ENCODE results near the gene SLC16A14.

Gene SLC16A14

DNA sequence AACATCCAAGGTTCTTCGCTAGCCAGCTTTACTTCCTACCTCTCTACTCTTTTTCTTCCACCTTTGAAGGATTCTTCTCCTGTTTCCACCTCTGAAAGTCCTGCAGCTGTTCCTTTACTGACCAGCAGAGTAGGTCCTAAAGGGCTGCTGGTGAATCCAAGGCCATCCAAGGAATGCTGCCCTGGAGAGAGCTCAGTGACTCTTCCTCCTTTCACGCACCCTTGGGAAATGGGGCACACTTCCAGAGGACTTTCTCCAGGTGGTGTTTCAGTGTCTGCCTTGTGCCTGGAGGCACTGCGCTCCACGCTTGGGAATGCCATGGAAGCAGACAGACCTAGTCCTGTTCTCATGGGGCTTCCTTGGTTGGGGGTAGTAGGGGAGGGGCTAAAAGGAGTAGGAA, 45.4 kb downstream of the SLC16A14 start:
- DNase-seq (ENCODE audit: low spot score), result no peak

DNA sequence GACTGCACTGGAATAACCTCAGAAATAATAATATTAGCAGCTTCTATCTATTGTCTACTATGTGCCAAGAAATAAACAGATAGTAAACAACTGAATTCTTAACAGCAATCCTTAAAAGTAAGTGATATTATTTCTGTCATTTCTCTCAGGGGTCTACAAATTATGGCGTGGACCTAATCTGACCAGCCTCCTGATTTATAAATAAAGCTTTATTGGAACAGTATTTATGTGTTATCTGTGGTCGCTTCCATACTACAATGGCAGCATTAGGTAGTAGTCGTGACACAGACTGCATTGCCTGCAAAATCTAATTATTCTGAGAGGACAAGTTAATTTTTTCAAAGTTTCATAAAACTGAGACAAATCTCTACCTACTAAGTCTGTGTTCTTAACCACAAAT, 49.0 kb downstream of the SLC16A14 start:
- DNase-seq (ENCODE audit: low spot score), result no peak

- DNase-seq (ENCODE audit: low spot score), result no peak
Observed at GRCh38 chr2:230018153-230018552, 50.6 kb downstream of the SLC16A14 start.

DNA sequence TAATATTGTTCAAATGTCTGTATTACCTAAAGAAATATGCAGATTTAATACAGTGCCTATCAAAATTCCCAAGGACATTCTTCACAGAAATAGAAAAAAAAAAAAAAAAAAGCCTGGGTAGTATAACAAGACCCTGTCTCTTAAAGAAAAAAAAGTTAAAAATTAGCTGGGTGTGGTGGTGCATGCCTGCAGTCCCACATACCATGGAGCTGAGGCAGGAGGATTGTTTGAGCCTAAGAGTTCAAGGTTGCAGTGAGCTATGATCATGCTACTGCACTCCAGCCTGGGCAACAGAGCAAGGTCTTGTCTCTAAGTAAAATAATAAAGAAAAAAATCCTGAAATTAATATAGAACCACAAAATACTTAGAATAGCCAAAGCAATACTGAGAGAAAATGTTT, 51.9 kb downstream of the SLC16A14 start:
- DNase-seq (ENCODE audit: low spot score), result no peak

DNA sequence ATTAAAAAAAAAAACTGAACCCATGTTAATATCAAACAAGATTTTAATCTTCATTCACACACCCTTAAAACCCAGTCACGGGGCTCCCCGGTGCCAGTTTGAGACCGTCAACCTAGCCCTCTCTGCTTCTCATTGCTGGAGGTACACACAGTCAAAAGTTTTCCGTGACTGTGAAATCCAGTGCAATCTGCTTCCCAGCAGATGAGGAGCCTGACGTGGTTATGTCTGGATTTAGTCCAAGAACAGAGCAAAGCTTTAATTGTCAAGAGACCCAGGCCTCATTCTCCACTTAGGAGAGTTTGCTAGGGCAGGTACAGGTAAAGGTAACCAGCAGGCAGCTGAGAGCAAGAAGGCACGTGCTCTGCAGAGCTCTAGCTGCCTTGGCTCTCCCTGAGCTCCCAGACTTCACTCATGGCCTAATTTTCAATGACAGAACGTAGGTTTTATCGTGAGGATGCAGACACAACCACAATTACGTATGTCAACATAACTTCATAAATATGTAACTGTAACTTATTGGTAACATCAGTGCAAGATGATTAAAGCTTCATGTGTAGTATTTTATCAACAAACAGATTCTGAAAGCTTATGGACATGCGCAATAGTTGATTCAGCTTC, 56.3 kb downstream of the SLC16A14 start:
- no peak for DNase-seq (ENCODE audit: low spot score)

GRCh38 chr2:230011617-230012016, 57.1 kb downstream of the SLC16A14 start:
- no peak for DNase-seq (ENCODE audit: low spot score)

GRCh38 chr2:230010501-230010900, 58.2 kb downstream of the SLC16A14 start:
- DNase-seq (ENCODE audit: low spot score), result no peak

DNA sequence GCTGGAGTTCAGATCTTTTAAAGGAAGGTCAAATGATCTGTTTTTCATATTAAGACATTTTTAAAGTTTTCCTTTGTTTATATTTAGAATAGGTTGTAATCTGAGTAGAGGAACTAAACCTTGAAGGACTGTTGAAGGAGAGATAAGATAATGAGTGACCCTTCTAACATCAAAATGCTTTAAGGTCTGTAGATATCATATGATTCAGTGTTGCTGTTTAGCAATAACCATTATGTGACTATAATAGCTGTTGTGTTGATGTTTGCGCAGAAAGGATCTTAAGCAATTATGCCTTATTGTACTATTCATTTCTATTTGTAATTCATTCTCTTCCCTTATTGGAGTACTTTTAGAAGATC, 60.0 kb downstream of the SLC16A14 start:
- no peak for DNase-seq (ENCODE audit: low spot score)

DNA sequence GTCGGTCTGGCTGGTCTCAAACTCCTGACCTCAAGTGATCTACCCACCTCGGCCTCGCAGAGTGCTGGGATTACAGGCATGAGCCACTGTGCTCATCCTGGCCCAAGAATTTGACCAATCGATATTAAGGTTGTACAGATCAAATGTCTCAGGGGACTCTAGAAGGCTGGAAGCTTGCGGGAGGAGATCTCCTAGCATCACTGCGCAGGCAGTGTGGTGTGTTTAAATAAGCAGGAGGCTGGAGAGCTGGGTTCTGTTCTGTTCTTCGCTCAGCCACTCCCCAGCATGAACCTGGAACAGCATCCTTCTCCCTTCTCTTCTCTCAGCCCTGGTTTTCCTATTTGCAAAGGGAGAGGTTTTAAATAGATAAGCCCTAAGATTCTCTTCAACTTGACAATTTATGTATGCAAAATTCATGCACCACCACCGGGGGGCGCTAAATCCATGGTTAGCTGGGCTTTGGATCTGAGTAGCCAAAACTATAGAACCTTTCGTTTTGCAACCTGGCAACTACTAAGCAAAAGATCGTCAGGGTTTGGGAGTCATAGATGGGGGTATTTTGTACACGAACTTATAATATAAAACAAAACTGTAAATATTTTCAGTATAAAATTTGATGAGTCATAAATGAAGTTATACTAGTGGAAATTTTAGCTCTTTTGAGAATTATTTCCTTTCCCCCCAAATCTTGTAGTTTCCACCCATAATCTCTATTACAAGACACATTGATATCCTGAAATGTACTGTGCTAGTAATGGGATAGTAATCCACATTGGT, 60.6 kb downstream of the SLC16A14 start:
- DNase-seq (ENCODE audit: low spot score), result no peak

DNA sequence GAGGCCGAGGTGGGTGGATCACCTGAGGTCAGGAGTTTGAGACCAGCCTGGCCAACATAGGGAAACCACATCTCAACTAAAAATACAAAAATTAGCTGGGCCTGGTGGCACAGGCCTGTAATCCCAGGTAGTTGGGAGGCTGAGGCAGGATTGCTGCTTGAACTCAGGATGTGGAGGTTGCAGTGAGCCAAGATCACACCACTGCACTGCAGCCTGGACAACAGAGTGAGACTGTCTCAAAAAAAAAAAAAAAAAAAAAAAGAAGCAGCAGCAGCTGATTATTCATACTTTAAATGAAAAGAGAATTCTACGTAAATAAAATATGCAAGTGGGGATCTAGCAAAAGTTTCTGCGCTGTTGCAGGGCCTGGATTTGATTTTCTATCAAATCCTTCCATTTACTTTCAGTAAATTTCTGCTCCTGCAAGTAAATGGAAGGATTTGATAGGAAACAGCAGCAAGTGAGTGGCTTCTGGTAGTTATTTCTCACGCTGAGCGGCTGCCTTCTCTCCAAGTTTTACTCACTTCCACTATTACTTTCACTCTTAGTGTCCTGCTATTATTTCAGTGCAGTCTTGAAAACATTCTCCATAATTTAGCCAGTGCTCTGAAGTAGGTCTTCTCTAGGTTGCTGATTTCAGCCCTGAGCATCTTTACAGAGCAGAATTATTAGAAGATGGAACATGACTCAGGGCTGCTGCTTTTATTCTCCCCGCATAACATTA, 68.4 kb downstream of the SLC16A14 start:
- DNase-seq (ENCODE audit: low spot score), result no peak

DNA sequence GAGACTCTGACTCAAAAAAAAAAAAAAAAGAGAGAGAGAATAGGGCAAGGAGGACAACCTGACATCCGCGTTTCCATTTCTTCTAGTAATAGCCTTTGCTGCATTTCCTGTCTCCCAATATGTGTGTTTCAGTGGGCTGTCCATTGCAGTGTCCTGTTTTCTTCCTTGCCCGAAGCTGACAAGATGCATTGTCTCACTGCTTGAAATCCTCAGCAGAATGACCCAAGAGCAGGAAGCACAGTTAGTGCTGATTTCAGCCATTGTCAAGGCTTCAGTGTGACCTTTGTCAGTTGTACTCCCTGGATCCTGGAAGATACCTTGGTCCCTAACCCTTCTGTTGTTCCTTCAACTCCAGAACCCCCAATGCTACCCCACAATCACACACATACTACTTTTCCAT, 71.2 kb downstream of the SLC16A14 start:
- no peak for DNase-seq (ENCODE audit: low spot score)

- no peak for DNase-seq (ENCODE audit: low spot score)
Observed at GRCh38 chr2:229996320-229996719, 72.4 kb downstream of the SLC16A14 start.

- no peak for DNase-seq (ENCODE audit: low spot score)
Observed at GRCh38 chr2:229993236-229993635, 75.5 kb downstream of the SLC16A14 start.
